GM18519 (cell line): ENCODE data around the gene SPDYE1.
"Not testable (repeated sequence)": the region's sequence is repeated elsewhere in the genome, so short reads cannot be mapped to it uniquely, and the experiment has no call there.

Experiments used
- ATAC-seq: cut with Tn5 transposase; IDR thresholded peaks from one replicate; pipeline ENCODE4 v1.9.1; 2021; ENCODE audit warnings: mild to moderate bottlenecking, moderate library complexity; ENCODE audit not compliant: unreplicated experiment, low FRiP score

The SPDYE1 gene

GRCh38 chr7:43990011-43990585 lies 7.6 kb upstream of the SPDYE1 start:
- not testable (repeated sequence) for ATAC-seq

DNA sequence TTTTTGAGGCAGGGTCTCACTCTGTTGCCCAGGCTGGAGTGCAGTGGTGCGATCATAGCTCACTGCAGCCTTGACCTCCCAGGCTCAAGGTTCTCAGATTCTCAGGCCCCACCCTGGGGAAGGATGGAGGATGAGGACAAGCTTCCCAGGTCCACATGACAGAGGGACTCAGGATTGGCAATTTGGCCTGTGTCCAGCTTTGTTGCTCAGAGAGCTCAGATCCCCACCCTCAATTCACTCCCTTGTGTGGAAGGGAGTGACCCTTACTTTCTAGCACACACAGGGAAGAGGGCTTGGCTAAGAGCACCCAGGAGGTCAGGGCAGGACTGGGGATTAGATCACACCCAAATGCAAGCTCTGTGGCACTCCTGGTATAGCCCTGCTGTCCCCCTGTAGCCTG lies 6.9 kb upstream of the SPDYE1 start:
- not testable (repeated sequence) for ATAC-seq

- peak; percentile 62 for ATAC-seq
These were observed 4.8 kb upstream of the SPDYE1 start for GRCh38 chr7:43992896-43993295.

DNA sequence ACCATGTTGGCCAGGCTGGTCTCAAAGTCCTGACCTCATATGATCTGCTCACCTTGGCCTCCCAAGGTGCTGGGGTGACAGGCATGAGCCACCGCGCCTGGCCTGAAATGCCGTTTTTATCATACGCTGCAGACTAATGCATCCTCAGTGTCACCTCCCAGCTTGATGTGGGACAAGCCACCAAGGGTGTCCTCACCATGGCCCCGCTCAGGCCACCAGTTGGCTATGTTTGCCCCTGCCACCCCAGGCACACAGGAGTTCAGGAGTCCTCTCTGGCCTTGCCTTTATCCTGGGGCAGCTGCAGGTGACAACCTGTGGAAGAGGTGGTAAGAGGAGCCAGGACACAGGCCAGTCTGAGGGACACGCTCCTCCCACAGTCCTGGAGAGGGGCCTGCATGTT lies 3.0 kb upstream of the SPDYE1 start:
- not testable (repeated sequence) for ATAC-seq

GRCh38 chr7:44012081-44012480 lies 14.4 kb downstream of the SPDYE1 start:
- not testable (repeated sequence) for ATAC-seq

- not testable (repeated sequence) for ATAC-seq
These were observed 17.4 kb downstream of the SPDYE1 start for GRCh38 chr7:44015090-44015489.

- ATAC-seq, result peak; percentile 80
These were observed 21.4 kb downstream of the SPDYE1 start for GRCh38 chr7:44018857-44019807.

DNA sequence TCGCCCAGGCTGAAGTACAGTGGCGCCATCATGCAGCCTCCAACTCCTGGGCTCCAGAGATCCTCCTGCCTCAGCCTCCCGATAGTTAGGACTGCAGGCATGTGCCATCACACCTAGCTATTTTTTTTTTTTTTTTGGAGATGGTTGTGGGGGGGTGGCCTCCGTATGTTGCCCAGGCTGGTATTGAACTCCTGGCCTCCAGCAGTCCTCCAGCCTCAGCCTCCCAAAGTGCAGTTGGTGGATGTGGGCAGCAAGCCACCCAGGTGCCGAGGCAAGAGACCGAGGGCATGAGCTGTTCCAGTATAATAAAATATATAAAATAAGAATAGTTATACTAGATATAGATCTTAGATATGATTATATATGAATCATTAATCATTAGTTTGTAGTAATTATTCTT lies 22.1 kb downstream of the SPDYE1 start:
- not testable (repeated sequence) for ATAC-seq

DNA sequence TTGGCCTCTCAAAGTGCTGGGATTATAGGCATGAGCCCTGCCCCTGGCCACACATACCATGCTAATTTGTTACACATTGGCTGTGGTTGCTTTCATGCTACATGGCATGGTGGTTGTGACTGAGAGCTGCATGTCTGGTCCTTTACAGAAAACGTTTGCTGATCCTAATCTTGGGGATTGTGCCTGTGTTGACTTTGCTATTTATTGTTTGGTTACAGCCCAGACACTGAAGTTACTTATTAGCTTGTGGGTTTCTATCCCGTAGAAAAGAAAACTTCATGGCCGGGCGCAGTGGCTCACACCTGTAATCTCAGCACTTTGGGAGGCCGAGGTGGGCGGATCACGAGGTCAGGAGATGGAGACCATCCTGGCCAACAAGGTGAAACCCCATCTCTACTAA lies 24.4 kb downstream of the SPDYE1 start:
- not testable (repeated sequence) for ATAC-seq

- ATAC-seq, result not testable (repeated sequence)
These were observed 25.2 kb downstream of the SPDYE1 start for GRCh38 chr7:44022796-44023467.

- ATAC-seq, result not testable (repeated sequence)
These were observed 31.7 kb downstream of the SPDYE1 start for GRCh38 chr7:44029433-44029832.

- not testable (repeated sequence) for ATAC-seq
These were observed 32.3 kb downstream of the SPDYE1 start for GRCh38 chr7:44030029-44030428.

- not testable (repeated sequence) for ATAC-seq
These were observed 33.6 kb downstream of the SPDYE1 start for GRCh38 chr7:44031319-44031718.

DNA sequence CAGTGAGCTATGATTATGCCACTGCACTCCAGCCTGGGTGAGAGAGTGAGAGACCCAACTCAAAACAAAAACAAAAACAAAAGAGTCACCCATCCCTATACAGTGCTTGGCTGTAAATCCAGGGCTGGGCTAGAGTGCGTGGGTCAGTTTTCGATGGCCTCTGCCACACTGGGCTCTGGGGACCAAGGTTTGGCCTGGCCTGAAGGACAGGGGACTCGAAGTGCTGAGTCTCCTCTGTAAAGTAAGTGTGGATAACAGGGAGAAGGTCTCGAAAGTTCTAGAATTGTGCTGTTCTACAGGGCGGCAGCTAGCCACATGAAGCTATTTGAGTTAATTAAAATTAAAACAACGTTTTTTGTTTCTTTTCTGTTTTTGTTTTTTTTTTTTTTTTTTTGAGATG lies 34.3 kb downstream of the SPDYE1 start:
- not testable (repeated sequence) for ATAC-seq

GRCh38 chr7:44033971-44034844 lies 36.5 kb downstream of the SPDYE1 start:
- ATAC-seq, result not testable (repeated sequence)

DNA sequence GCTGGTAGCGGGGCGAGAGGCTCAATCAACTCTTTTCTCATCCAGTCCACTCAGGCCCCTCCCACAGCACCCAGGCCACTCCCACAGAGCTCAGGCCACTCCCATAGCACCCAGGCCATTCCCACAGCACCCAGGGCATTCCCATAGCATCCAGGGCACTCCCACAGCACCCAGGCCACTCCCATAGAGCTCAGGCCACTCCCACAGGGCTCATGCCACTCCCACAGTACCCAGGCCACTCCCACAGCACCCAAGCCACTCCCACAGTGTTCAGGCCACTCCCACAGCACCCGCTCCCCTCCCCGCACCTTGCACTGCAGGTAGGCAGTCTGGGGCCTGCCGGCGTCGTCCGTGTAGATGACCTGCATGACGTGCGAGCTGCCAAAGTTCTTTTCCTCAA lies 38.7 kb downstream of the SPDYE1 start:
- ATAC-seq, result not testable (repeated sequence)

DNA sequence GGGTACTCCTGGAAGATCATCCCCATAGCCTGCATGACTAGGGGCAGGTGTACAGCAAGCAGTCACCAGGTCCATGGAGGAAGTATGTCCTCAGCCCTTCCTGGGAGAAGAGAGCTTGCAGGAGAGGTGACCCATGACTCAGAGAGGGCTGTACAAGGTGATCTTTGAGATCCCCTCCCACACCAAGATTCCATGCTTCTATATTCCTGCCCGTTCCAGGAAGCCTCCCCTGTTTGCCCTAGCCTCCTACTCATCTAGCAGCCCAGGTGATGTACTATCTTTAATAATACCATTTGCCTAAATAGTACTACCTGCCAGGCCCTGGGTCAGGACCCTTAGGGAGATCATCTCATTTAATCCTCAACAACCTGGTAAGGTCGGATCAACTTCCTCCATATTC lies 40.3 kb downstream of the SPDYE1 start:
- ATAC-seq, result not testable (repeated sequence)

DNA sequence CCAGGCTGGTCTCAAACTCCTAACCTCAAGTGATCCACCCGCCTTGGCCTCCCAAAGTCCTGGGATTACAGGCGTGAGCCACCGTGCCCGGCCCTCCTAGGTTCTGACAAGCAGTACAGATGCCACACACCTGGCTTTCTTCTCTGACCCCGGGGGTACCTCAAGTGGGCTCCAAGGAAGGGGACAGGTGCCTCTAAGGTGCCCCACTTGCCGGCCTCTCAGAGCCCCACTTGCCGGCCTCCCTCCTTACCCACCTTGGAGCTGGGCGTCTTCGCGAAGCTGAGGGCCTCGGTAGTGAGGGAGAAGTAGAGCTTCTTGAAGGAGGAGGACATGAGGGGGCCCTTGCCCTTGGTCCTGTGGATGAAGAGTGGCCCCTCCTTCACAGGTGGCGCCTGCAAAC lies 40.9 kb downstream of the SPDYE1 start:
- ATAC-seq, result not testable (repeated sequence)

GRCh38 chr7:44038961-44039558 lies 41.4 kb downstream of the SPDYE1 start:
- ATAC-seq, result peak; percentile 37
